IPS-11a (cell line): ENCODE results near the gene GRIK2.

Experiments
- H3K4me3 ChIP-seq: one replicate; pipeline ENCODE4 v1.5.1; 2013; ENCODE audit warnings: low read depth, low read length, control low read depth

GRIK2 gene

DNA sequence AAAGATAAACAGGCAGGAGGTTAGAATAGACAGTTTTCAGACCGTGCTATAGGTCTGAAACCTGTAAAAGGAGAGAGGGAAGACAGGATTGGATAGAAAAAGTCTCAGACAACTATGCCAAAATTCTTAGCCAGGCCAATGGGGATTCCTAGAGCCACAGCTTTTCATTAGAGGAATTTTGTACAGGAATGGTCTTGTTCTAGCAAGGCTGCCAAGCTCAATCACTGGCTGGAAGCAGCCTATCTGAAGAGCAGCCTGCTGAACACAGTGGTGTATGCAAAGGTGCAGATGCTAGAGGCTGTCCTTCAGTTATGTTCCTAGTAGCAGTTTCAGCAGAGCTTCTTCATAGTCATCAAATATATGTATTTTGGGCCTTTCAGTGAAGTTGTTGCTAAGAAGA is 313.1 kb downstream of the GRIK2 start:
- no peak overlapping the region for H3K4me3 ChIP-seq

DNA sequence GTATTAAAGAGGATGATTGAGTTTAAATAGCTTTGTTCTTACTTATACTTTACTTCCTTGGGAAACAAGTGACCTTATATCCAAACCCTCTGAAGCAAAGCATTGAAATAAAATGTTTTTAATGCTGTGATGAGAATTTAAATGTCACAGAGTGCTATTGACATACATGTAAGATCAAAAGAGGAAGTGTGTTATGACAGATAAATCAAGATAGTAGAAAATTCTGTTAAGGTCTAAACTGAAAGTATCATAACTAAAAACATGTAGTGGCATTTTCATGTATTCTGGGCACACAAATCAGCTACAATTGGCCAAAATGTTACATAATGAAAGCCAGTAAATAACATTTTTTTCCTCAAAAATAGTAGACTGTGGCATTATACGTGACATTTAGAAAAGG is 318.0 kb downstream of the GRIK2 start:
- H3K4me3 ChIP-seq: no peak overlapping the region

- no peak overlapping the region for H3K4me3 ChIP-seq
Measured at GRCh38 chr6:101716387-101716786, 322.9 kb downstream of the GRIK2 start.

GRCh38 chr6:101716810-101717209 is 323.3 kb downstream of the GRIK2 start:
- no peak overlapping the region for H3K4me3 ChIP-seq

DNA sequence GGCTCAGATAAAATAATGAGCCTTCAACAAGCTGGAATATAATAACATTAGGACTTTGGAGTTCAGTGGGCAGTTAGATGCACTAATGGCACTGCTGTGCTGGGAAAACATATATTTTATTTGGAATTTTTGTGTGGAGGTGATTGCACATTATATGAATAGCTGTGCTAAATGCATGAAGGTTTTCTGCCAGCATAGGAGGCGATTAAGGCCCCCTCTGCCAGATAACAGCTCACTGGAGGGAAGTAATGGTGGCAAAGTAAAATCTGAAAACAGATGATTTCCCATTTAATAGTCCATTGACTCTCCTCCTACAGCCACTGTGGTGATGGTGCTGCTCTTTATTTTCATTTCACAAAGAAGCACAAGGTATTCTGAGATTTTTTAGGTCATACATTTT is 326.0 kb downstream of the GRIK2 start:
- no peak overlapping the region for H3K4me3 ChIP-seq

- H3K4me3 ChIP-seq: no peak overlapping the region
Measured at GRCh38 chr6:101722471-101722870, 329.0 kb downstream of the GRIK2 start.

DNA sequence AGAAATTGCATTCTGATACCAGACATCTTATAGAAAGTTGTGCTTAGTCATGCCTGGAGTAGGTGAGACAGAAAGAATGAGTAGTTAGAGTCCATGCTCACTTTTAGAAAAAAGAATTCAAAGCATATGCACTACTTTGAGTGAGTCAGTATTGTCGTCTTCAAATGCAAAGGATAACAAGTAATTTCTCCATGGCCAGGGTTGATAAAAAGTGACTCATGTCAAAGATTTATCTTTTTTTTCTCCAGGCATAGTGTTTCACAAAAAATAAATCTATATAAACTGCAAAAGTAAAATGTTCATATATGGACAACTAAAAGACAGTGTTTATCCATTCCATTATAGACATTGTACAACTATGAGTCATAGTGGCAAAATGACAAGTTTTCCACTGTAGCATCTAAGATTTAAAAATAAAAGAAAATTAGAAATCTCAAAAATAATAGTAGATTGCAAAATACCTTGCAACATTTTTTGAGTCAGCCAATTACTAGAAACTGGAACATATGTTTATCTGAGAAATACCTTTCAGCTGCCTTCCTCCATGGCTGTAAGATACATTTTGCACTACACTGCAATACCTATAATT is 329.6 kb downstream of the GRIK2 start:
- H3K4me3 ChIP-seq: no peak overlapping the region

DNA sequence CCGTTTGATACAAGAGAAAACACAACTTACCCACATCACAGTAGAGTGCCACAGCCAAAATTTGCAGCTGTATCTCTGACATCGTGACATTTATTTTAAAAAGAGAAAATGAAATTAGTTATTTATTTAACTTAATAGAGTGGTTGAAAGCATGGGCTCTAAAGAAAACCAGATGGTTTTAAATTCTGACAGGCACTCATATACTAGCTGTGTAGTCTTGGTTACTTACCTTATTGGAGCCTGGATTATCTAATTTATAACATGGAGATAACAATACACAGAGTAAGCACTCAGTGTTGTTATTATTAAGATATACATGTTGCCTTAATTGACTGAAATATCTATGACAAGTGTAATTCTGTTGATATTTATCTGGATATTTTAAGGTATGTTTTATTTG is 334.9 kb downstream of the GRIK2 start:
- H3K4me3 ChIP-seq: no peak overlapping the region

GRCh38 chr6:101728956-101729355 is 335.4 kb downstream of the GRIK2 start:
- no peak overlapping the region for H3K4me3 ChIP-seq

GRCh38 chr6:101730954-101731353 is 337.4 kb downstream of the GRIK2 start:
- H3K4me3 ChIP-seq: no peak overlapping the region

GRCh38 chr6:101733899-101734298 is 340.4 kb downstream of the GRIK2 start:
- no peak overlapping the region for H3K4me3 ChIP-seq

- no peak overlapping the region for H3K4me3 ChIP-seq
Measured at GRCh38 chr6:101738481-101738880, 345.0 kb downstream of the GRIK2 start.

DNA sequence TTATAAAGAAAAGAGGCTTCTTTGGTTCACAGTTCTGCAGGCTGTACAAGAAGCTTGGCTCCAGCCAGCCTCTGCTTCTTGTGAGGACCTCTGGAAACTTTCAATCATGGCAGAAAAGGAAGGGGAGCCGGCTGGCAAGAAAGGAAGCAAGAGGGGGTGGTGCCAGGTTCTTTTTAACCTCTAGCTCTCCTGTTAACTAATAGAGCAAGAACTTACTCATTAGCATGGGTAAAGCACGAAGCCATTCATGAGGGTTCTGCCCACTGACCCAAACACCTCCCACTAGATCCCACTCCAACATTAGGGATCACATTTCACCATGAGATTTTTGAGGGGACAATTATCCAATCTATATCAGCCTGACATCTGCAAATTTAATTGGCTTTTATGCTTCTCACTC is 347.1 kb downstream of the GRIK2 start:
- no peak overlapping the region for H3K4me3 ChIP-seq

DNA sequence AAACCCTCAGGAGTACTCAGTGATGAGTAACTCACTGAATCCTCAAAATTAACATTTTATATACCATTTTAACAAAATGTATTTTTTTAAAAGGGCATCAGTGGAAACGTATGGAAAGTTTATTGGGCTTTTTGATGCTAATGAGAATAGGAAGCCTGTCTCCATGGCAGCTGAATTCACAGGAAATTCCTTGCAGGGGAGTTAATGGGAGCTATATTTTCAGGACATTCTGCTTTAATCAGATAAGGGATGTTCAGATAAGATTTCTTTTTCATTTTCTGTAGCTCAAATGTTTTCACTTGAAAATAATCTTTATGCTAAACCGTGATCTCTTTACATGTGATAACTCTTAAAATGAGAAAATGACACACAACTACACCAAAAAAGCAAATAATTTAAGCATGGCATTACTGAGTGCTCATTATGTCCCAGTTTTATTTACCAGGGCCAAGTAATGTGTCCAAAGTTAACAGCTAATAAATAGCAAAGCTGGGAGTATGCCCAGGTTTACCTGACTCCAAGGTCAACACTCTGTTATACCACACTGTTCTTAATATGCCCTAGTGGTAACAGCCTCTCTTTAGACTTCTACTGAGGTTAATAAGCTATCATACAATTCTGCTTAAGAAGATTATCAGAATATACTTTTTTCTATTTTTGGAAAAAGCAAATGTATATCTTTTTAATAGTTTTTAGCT is 348.1 kb downstream of the GRIK2 start:
- H3K4me3 ChIP-seq: no peak overlapping the region

DNA sequence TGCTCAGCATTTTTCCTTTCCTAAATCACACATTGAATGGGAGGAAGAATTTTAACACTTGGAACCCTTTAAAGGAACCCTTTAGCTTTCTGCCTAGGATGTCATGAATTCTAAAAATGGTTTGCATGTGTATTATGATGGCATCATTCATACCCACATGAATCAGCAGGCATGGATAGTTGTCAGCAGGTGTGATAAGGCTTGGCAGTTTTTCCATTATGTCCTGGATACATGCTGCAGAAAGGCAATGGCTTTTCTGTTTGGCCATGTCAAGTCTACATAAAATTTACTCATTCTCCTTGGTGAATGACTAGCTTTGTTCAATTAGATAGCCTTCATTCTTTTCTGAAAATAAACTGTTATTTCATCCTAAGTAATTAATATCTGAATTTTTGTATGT is 353.7 kb downstream of the GRIK2 start:
- H3K4me3 ChIP-seq: no peak overlapping the region

GRCh38 chr6:101747716-101748115 is 354.2 kb downstream of the GRIK2 start:
- no peak overlapping the region for H3K4me3 ChIP-seq

DNA sequence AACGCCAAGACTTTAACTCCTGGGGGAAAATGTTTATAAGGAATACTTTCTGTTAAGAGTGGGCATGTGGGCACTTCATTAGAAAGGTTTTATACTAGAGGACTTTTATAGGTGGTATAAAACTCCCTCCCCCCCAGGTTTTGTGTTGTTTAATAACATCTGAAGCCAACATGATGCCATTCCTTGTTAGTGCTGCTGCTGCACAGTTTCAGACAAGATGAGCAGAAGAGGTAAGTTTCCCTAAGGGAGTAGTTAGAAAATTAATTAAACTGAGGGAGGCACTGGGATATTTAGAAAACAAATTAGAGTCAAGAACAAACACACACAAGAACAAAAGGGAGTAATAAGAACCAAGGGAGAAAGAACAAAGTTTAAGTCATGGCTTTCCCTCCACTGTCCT is 362.4 kb downstream of the GRIK2 start:
- H3K4me3 ChIP-seq: no peak overlapping the region

GRCh38 chr6:101758368-101758767 is 364.9 kb downstream of the GRIK2 start:
- H3K4me3 ChIP-seq: no peak overlapping the region

GRCh38 chr6:101760843-101761621 is 367.5 kb downstream of the GRIK2 start:
- H3K4me3 ChIP-seq: no peak overlapping the region

DNA sequence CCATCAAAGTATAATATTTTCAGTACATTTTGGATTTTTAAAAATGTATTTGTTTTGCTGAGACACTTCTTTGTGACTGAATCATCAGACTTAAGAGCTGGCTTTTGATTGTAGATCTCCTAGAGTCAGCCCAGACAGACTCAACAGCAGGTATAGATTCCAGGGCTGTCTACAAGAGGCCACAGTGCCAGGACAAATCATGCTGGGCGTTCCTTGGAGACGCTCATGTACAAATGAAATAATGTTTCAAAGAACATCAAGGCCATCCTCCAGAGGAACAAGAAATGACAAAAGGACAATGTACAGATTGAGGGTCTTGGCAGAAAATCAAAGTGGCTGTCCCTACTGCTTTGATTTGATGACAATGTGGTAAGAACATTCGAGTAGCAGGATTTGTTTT is 369.3 kb downstream of the GRIK2 start:
- H3K4me3 ChIP-seq: no peak overlapping the region

GRCh38 chr6:101765281-101765680 is 371.8 kb downstream of the GRIK2 start:
- H3K4me3 ChIP-seq: no peak overlapping the region

- H3K4me3 ChIP-seq: no peak overlapping the region
Measured at GRCh38 chr6:101770116-101770515, 376.6 kb downstream of the GRIK2 start.
